Measurements from ENCODE around the gene GAS2.
A peak's percentile ranks its signal among the peaks of the same experiment; 100 is the strongest.

The GAS2 gene

GRCh38 chr11:22792497-22792896 lies 126.1 kb downstream of the GAS2 start:
- FAIRE-seq: no peak

DNA sequence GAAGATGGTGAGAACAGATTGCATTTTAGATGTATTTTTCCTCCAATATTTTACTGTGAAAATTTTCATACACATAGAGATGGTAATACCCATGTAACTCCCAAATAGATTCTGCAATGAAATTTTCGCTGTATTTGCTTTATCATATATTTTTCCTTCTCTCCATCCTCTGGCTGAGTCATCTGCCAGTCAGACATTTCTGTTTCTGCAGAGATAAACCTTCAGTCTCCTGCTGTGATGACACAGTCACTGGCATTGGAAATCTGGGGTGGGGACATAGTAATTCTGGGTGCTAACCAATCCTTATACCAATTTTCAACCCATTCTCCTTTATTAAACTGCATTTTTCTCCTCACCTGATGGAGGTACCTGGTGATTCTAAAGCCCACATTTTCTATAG lies 129.5 kb downstream of the GAS2 start:
- FAIRE-seq: no peak

DNA sequence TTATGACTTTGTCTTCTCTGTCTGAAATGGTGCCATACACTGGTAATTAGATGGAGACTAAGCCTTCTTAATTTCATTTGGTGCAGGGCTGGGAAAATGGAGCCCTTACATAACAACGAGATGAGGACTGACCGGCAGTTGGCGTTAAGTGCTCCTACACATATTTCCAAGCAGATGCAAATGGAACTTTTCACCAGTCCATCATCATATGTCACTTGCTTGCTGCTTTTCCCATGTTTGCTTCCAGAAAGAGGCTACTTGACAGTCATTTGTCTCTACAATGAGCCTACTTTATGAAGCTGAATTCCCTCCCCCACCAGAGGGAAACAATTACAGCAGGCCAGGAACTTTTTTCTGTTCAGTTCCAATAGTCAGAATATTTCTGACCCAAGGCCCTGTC lies 130.6 kb downstream of the GAS2 start:
- FAIRE-seq: no peak

DNA sequence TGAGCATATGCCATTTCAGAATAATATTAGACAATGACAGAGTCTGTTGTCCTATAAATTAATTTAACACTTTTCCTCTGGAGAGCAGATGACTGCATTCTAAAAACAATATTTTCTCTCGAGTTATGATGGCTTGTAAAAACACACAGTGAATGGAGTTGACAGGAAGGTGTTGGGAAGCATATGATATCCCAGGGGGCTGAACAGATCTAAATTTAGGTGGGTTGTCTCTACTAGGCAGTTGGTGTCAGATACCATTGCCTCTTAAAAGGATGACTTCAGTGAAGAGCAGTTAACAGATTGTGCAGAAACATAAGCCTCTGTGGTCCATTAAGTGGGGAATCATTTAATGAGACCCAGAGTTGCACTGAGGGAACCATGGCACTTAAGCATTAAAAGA lies 132.5 kb downstream of the GAS2 start:
- FAIRE-seq: no peak

DNA sequence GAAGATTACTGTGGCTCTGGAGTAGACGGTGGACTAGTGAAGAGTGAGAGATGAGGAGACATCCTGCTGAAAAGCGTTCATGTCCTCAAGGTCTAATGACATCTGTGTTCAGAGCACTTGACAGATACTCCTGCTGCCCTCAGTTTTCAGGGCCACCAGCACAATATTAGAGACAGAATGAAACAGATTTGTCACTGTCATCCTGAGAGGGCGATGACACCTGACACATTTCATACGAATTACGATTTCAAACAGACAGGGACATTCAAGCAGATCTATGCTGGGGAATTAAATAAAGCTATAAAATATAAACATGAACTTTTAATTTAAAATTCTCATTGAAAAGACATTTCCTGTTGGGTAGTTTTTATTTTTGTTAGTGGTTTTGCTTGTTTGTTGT lies 134.1 kb downstream of the GAS2 start:
- no peak for FAIRE-seq

- no peak for FAIRE-seq
Measured at GRCh38 chr11:22802861-22803260, 136.4 kb downstream of the GAS2 start.

GRCh38 chr11:22807391-22807790 lies 141.0 kb downstream of the GAS2 start:
- FAIRE-seq: no peak

DNA sequence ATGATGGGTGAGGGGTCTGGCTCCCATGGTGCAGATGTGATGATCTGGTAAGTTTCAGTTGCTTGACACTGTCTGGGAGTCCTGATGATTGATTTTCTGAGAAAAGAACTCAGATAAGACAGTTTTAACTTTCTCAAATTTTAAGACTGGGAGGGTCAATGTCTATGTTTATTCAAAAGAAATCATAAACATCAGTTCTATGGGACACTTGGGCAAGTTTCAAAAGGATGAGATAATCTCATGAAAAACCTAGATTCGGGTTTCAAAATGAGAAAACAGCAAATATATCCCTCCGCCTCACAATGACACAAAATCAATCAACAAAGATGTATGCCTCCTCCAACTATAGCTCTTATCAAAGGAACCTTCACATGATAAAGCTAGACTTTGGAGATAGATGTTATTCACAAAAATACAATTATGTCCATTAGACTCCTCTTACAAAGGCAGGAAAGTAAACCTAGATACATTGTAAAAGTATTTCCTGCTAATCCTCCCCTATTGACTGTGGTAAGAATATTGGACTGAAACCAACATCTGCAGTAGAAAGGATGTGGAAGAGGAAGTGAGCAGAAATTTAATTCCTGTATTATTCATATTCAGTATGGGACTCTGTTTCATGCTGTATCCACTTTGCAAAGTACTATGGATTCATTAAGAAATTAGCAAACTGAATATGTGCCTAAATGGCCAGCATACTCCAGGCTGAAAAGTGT lies 141.6 kb downstream of the GAS2 start:
- FAIRE-seq: no peak

GRCh38 chr11:22808571-22809197 lies 142.3 kb downstream of the GAS2 start:
- FAIRE-seq: no peak

- no peak for FAIRE-seq
Measured at GRCh38 chr11:22809893-22810292, 143.5 kb downstream of the GAS2 start.

DNA sequence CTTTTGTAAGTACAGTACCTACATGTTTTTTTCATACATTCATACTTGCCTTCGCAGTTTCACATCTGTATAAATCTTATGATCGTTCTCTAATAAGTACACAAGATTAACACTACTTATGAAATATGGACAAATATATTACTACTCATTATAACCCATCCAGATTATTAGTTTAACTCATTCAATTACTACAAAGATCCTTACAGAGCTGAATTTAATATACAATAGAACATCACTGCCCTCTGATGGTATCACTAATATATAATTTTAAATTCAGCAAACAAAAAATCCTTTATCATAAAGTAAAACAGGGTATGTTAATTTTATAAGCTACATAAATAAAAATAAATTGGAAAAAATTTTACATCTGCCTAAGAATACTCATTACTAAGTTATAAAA lies 155.8 kb downstream of the GAS2 start:
- peak; percentile 3 for FAIRE-seq

- FAIRE-seq: no peak
Measured at GRCh38 chr11:22828373-22828772, 162.0 kb downstream of the GAS2 start.

DNA sequence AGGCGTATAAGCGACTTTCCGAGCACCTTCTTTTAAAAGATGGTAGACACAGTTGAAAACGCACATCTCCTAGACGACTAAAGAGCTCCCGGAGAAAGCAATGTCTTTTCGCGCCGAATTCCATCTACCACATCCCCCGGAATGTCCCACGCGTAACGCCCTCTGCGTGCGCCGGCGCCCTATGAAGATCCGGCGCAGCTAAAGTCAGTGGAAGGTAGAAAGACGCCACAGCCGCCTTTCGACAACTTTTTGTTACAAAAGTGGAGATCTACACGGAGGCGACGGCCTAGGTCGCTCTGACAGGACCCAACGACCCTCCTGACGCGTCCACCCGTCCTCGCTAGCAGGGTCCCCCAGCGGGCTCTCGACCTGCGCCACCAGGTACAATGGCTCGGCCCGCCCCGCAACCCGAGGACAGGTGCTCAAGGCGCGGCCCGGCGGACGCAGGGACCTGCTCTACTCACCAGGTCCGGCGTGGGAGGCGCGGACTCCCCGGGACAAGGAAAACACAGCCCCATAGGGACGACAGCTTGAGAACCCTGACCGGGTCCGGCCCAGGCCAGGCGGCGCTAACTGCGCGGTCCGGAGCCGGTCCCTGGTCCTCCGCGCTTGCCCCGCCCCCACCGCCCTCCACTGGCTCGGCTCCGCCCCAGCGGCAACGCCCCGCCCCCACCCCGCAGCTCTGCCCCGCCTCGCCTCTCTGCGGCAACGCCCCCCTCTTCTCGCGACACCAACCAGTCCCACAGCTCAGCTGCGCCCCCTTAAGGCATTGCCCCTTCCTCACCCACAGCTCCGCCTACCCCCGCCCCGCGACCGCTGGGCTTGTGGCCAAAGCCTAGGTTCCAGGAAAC lies 163.0 kb downstream of the GAS2 start, which contains the start of gene SVIP:
SVIP (minus strand) TSS at position 571 of the 851 bp plus-strand sequence; CDS start at position 518, 53 bp downstream.
- no peak for FAIRE-seq

GRCh38 chr11:22830082-22830414 lies 163.6 kb downstream of the GAS2 start:
- no peak for FAIRE-seq

GRCh38 chr11:22832315-22833015 lies 166.1 kb downstream of the GAS2 start:
- no peak for FAIRE-seq

DNA sequence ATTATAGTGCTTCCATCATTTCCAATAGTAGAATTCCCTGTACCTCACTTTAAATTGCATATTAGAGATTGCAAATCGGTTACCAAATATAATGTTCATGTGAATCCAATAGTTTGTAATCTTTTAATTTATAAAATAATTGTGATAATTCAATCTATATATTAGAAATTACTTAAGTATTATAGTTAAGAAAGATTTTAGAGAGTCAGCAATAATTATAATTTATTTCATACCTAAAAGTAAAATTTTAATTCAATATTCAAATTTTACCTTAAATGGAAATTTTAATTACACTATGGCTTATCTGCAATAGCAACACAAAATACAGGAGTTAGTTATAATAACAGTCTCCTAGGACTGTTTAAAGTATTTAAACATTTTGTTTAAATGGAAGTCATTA lies 180.3 kb downstream of the GAS2 start:
- FAIRE-seq: no peak

DNA sequence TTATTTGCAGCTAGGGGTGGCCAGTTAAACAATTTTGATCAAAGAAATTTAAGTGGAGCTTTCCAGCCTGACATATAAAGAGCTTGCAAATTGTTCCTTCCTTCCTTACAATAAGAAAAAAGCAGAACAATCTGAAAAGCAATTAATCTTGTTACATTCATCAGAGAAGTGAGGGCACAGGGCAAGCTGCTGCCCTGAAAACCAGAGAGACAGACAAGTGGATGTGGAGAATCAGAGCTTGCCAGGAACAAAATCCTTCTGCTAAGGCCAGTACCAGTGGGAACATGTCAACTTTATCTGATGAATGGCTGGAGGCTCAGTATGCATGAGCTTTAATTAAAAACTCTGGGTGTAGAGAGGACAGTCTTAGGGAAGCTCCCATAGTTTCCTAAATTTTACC lies 185.1 kb downstream of the GAS2 start:
- no peak for FAIRE-seq

DNA sequence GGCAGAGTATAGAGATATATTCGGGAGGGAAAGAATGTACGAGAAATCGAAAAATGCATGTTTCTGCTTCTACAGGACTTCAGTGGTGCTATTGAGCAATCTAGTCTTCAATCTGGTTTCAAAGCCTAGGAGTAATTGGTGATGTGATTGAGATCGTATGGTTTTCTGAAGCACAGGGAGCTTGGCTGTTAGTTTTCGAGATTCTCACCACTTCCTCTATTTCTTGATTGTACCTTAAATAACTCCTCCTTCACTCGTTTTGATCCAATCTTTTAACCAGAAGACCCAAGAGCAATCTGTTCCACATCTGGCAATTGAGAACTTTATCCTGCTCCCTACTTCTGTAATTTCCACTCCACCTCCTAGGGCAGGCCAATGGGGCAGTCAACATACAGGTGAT lies 193.3 kb downstream of the GAS2 start:
- no peak for FAIRE-seq

GRCh38 chr11:22860241-22860640 lies 193.8 kb downstream of the GAS2 start, which contains the start of gene CCDC179:
Gene CCDC179 (minus strand): TSS chr11:22860474. CDS start chr11:22860421, 53 bp downstream.
- no peak for FAIRE-seq
